ENCODE measurements around the gene USP38. TPM values are rescaled to one million over a fixed set of nuclear protein-coding genes. Genes with fewer than 3 reads are reported as not detected.
"Not testable (repeated sequence)": the region's sequence is repeated elsewhere in the genome, so short reads cannot be mapped to it uniquely, and the experiment has no call there.

Gene USP38
- polyA plus RNA-seq, 1 donor from 2014 or later, result 19.4 TPM

DNA sequence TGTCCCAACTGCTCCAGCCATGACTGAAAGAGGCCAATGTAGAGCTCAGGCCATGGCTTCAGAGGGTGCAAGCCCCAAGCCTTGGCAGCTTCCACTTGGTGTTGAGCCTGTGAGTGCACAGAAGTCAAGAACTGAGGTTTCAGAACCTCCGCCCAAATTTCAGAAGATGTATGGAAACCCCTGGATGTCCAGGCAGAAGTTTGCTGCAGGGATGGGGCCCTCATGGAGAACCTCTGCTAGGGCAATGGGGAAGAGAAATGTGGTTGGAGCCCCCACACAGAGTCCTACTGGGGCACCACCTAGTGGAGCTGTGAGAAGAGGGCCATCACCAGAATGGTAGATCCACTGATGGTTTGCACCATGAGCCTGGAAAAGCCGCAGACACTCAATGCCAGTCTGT is 83.0 kb downstream of the USP38 start:
- H3K4me1 Mint-ChIP-seq, H3K36me3 Mint-ChIP-seq, H3K27me3 Mint-ChIP-seq, H3K27ac Mint-ChIP-seq: not testable (repeated sequence)
- Mint-ChIP-seq H3K4me3 (peak overlapping the region in 1 of 4 donors; percentile 12), H3K9me3 (peaks cover 8 to 18% (median 17%) of the 10 kb centered on the region in 3 donors)

DNA sequence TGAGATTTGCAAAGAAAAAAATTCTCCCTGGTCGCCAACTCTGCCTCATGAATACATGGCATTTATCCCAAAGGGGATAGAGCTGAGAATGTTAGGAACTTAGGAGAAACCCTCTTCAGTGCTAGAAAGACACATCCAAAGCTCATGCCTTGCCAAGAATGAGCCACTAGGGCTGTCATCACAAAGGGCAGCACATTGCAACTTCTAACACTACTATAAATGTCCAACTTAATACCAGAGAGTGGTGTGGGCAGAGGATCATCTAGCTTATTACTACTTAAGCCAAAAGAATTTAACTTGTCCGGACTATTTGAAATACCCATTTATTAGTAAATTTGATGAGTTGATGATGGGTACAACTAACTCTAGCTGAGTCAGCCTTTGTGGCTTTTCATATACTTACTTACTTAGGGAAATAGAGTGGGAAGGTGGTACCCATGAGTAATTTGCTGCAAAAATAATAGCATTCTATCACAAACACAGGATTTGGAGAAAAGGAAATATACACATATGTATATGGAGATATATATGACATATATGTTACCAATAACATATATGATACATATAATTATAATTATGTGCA is 85.6 kb downstream of the USP38 start:
- H3K27me3 Mint-ChIP-seq, result peaks cover 8% of the 10 kb centered on the region
- no peak overlapping the region for H3K4me3 Mint-ChIP-seq
- peaks cover 8 to 18% (median 17%) of the 10 kb centered on the region in 3 donors for H3K9me3 Mint-ChIP-seq
- no peak overlapping the region for H3K27ac Mint-ChIP-seq
- no peaks in the 10 kb centered on the region for H3K36me3 Mint-ChIP-seq
- H3K4me1 Mint-ChIP-seq, result no peaks in the 10 kb centered on the region

Other genes with a start within 250 kb of the USP38 start
- 2.1 TPM for gene GAB1, start 152.0 kb downstream of the USP38 start, polyA plus RNA-seq

All from IgD-negative memory B cell (primary cell).